GM18519 (cell line): Measurements from ENCODE around the gene DPYD.

Source experiments
- ATAC-seq: cut with Tn5 transposase; IDR thresholded peaks from one replicate; pipeline ENCODE4 v1.9.1; 2021; ENCODE audit warnings: mild to moderate bottlenecking, moderate library complexity; ENCODE audit not compliant: unreplicated experiment, low FRiP score

DPYD gene

DNA sequence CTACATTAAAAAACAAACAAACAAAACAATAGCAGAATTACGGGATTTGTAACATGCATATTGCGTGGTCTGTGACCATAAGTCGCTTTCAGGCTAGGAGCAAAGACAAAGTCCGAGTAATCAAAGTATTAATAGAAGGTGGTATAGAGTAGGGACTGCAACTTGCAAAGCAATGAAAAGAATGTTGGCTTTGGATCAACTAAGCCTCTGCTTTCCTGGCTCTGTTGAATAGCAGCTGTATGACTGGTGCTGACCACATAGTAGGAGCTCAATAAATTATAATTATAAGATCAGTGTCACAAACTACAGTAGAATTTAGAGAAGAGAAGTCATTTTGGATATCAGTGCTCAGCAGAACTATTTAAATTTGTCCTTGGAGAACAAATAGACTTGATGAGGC is 586.4 kb downstream of the DPYD start:
- no peak for ATAC-seq

DNA sequence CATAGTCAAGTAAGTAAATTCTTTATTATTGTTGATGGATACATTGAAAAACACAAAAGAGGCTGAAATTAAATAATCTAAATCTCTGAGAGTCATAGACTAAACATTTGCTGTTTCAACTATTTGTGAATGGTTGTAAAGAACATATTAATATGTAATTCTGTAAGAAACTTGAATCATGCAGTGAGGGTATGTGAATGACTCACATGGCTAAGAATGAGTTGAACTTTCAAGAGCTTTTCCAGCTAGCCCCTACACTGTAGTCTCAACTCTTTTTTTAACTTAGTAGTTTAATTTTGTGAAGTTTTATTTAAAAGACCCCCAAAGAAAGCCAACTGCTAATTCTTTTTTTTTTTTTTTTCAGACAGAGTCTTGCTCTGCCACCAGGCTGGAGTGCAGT is 588.1 kb downstream of the DPYD start:
- ATAC-seq, result no peak

DNA sequence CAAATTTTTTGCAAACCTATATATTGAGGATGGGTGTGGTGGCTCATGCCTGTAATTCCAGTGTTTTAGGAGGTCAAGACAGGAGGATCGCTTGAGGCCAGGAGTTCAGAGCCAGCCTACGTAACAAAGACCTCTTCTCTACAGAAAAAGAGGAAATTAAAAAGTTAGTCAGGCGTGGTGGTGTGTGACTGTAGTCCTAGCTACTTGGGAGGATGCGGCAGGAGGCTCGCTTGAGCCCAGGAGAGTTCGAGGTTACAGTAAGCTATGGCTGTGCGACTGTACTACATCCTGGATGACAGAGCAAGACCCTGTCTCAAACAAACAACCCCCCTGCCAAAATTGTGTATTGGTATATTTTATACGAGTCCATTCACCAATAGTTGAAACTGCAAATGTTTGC is 589.7 kb downstream of the DPYD start:
- ATAC-seq, result no peak

DNA sequence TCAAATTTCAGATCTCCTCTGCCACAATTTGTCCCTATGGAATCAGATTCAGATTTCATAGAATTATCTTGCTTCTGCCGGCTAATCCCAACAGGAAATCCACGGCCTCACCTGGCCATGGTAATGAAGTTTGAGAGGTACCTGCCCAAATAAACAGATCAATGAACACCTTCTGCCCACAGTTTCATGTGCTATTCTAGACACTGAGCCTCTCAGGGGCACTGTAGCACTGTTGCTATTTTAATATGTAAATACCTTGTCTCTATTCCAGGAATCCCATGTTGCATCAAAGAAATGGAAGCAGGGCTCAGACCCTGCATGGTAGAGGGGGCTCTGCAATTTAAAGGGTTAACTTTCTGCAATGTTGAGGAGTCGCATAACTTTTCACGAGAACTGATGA is 606.1 kb downstream of the DPYD start:
- ATAC-seq, result no peak

DNA sequence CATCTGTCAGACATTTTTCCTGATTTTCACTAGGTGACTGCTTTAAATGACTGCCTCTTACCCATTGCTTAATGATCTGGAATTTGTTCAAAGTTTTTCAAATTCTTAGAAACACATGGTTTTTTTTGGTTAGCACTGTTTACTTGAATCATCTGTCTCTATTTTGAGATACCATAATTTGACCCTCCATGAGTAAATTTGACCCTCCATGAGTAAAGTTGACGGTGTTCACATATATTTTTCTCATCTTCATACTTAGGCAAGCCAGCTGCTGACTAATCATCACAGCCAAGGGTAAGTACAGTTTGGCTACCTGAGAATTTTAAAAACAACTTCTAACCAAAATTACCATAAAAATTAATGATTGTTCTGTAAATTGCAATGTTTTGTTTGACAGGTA is 612.7 kb downstream of the DPYD start:
- no peak for ATAC-seq

DNA sequence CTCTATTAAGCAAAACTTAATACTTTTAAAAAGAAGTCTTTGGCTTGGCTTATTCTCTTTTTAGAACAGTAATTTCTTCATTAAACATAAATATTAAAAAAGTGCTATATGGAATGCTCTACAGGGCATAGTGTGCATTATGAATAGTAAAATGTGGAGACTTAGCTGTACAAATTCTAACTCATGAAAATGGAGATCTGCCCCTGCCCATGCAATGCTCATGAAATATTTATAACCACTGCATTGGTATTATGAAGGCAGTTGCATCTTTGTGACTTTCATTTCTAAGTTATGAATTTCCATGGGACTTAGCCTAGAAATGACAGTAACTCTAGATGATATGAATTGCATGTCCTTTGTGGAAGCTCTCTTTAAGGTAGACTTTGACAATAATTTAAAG is 613.3 kb downstream of the DPYD start:
- ATAC-seq, result no peak

DNA sequence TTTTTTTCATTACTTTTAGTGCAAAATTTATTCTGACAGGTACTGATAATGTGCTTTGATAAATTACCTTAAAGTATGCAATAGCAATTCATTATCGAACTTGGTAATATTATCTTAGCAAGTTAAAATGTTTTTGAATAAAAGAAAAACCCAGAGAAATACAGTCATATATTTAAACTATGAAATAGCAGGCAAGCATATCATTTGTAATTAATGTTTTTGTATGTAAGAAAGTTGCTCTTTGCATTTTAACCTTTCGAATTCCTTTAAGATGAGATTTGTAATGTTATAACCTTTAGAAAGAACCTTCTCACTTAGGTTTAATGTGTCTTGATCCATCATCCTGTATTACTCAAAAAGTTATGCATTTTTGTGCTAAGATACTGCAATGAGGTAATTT is 613.7 kb downstream of the DPYD start:
- no peak for ATAC-seq

DNA sequence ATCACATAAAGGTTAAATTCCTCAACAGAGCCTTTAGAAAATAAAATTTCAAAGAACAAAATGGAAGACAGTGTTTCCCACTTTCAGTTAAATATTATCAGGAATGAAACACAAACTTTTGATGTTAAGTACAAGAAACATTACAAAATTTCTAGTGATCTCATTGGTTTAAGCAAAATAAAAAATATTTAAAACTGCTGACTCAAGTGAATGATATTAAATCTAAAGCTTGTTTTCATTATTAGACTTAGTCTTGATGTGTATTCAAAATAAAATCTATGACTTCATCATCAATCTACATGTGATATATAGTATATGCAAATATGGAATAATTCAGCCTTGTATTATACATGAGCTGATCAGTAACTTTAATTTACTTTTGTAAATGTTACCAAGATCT is 614.3 kb downstream of the DPYD start:
- no peak for ATAC-seq

DNA sequence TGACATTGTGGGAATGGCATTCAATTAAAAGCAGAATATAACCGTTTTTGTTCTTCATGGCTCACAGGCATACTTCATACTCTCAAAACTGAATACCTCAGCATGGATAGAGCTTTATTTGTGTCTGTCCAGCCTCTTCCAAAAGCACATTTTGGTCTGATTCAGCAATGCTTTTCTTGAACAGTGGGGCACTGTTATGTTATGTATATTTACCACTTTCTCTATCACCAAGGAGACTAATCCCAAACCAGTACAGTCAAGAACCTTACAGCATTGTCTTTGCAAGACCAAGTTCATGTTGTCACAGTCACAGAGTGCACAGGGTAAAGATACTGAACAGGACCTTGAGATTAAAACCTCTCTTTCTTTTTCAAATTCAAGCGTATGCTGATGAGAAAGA is 616.5 kb downstream of the DPYD start:
- ATAC-seq, result no peak

DNA sequence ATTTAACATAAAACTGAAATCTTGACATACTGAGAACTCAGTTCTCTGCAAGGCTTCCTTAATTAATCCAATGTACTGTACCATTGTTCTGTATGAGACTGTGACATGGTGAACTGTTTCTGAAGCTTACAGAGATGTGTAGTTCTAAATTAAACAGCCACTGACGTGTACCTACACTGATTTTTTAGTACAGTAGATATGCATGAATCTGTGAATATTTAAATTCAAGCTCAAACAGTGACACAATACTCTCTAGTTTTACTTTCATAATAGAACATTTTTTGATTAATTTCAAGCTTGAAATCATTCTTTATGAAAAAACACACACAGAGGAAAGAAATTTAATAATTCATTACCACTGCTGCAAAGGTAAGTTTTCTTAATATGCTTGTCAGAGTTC is 621.9 kb downstream of the DPYD start:
- no peak for ATAC-seq

DNA sequence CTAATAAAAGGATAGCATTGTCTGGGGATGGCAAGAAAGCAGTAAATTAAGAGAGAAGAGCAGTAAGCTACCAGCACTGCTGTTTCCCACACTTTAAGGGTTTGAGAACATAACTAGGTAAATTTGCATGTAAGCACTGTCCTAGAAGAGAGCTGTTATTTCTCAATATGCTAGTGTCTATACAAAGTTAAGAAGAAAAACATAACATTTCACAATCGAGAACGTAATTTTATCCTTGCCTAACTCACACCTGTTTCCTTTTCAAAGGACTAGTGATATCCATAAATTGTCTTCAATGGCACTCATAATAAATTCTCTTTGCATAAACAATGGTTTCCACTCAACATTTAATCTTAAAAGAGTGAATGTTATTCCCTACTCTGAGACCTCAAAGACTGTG is 623.2 kb downstream of the DPYD start:
- no peak for ATAC-seq

DNA sequence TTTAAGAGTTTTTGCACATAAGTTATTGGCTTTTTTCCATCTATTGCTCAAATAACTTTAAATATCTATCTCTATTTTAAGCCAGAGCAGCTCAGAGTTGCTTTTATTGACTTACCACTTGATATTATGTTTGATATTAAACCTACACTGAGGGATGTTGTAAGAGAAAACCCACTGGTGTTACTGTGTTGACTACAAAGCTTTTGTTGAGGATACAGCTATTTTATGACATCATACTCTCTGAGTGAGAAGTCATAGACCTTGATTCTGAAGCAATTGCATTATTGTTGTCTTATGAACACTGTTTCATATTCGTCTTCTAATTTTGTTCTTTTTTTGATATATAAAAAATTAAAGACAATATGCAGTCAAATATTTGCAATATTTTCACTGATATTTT is 638.9 kb downstream of the DPYD start:
- ATAC-seq, result no peak

DNA sequence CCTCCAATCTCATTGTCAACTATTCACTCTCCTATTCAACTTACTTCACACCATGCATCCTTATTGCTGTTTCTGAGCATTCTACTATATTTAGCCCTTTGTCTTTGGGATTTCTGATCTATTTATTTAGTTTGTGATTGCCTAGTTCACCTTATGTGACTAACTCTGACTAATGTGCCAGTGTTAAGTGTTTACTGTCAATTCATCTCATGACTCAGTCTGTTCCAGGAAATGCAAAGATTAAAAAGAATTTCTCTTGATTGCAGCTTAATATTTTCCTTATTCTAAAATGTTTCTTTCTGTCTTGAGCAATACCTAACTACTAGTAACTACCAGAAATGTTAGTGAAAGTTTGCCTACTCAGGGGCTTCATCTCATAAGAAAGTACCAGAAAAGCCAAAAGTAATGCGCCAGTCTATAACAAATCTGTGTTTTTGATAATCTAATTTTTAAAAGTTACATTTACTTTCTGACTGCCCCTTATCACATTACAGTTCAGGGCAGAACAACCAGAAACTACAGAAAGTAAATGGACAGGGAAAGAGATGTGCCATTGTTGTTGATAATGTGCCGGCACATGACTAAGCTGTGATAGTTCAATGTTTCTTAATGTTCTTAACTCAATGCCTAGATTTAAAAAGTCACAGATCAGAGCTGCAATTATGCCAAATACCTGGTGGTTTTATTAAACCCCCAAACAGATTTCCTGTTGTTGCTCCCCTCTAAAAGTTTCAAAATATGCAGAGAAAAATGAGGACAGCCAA is 642.8 kb downstream of the DPYD start:
- ATAC-seq, result no peak

DNA sequence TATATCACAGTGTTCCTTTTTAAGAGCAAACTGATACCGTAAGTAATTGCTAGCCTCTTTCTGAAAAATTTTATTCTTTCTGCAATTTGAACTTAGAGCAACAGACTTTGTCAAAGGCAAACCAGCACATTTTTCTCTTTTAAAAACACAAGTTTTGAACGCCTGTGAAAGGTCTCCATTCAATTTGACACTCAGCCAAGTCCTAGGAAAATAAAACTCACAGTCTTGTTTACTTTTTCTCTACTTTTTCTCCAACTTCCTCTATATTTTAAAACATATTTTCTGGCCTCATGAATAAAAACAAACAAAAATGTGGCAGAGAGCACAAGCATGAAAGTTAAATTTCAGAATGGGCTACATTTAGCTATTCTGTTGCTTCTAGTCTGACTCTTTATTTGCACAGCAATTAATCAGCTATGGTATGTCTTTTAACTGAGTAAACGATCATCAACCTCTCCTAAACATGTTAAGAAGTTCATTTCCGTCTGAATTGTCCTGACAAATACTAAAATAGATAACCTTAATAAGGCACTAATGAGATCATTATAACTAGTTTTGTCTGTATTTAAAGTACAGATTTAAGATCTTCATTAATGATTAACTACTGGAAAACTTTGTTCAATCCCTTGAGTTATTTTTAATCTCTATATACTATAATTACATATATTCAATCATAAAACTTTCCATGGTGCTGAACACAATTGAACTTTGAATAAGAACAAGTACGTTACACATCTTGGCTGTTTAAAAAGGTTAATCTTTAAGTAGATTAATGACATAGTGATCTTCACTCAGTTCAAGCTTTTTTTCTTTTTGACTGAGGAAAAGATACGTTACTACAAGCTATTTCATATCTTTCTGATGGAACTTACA is 648.7 kb downstream of the DPYD start:
- no peak for ATAC-seq

DNA sequence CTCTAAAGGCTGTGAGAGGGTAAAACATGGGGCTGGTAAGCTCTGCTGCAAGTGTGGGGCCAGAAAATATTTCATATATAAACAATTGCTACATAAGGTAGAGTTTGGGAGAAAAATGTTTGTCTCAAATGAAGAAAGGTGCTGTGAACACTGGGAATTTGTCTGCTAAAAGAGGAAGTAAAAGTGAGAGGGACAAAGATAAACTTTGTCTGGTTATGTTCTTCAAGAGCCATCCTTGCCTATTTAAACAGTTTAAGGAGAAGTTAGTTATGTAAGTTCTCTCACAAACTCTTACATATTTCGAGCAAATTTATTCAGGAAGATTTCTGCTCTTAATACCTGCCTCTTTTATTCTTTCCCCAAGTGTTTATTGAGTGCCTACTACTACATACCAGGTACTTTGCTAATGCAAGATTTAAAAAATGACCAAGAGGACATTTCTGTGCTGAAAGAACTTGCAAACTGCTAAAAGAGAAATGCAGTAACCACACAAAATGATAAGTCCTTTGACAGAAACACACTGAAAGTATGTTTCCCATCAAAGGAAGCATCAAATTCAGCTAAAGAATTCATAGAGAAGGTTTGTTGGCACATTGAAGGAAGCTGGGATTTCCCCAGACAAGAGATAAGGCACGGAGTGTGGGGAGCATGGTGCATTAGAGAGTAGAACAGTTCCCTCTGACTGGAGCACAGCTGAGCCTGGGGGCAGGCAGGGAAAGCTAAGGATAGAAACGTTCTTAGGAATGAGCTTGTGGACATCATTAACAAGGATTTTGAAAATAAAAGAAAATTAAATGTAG is 650.1 kb downstream of the DPYD start:
- no peak for ATAC-seq

DNA sequence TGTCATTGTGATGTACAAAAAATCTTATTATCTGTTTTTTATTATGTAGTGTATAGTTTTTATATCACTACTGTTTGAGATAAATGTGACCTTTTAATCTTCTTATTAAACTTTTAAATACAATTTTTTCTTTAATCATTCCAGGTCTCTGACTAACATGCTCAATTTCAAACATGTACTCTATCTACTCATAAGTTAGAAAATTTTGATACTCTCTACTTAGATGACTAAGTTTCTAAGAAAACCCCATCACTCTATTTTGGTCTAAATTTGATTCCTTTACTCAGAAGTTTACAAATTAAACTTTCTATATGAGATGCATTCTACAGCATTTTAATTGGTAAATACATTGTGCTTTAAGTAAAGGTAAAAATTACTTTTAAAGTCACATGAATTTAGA is 655.2 kb downstream of the DPYD start:
- ATAC-seq, result no peak

DNA sequence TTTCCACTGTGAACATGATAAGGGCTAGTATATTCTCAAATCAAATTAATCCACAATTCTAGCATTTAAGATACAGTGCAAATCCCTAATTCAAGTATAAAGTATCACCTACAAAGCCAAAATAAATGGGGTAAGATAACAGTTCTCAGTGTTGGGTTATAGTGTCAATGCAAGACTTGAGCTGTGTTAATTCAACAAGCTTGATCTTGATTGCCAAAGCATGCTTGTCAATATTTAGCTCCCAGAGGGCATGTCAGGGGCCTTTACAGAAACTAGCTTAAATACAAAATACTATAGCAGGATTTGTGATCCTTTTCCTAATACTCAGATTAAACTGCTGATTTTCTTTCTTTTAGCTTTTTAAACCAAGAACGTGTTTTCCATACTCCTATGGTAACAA is 658.0 kb downstream of the DPYD start:
- ATAC-seq, result no peak

DNA sequence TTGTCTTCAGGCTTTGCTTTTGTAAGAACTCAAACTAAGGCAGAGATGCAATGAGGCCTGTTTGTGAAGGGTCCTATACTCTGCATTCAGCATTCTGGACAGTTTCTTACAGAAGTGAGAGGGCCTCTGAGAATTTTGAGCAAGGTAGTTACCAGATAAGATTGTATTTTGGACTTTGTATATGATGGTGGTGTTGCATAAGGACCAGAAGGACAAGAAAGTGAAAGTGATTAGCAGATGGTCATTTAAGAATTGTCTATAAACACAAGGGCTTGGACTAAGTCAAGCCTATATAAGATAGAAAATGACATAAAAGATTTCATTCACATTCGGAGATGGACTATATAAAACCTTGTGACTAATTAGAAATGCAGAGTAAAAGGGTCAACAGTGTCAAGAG is 662.2 kb downstream of the DPYD start:
- no peak for ATAC-seq

DNA sequence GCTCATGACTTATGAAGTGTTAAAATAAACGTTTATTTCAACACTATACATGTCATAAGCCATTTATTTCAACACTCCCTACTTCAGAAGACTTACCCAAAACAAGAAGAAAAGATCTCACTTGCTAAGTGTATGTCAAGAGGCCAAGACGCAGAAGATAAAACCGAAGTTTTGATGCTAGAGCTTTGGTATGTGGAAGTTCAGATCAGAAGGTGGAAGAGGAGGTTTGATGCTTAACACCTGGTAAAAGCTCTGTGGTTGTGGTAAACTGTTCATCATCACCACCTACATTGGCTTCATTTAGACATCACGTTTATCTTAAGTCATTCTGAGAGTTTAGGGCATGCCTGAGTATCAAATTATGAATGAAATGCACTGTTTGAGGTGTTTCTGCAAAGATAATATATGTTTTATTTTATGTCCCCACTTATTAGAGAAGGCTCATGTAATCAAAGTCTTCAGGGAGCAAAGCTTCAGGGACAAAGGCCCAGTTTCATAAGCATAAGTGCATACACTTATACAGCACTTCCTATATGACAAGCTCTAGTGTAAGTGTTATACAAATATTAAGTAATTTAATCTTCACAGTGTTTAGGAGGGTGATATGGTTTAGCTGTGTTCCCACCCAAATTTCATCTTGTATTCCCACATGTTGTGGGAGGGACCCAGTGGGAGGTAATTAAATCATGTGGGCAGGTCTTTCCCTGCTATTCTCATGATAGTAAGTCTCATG is 665.9 kb downstream of the DPYD start:
- no peak for ATAC-seq

DNA sequence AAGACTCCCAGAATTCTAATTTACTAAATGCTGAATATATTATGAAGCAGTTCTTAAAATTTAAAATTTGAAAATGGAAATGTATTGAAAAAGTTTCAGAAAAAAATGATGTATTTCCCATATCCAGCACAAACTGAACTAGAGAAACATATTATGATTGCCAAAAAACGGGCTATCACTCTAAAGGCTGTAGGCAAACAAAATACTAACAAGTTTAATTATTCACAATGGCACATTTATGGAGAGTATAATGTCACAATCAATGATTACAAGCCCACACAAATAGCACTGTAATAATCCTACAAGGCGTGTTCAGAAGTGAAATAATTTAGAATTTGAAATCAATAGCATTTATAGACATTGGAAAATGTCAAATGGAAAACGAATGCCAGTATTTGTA is 667.9 kb downstream of the DPYD start:
- no peak for ATAC-seq

DNA sequence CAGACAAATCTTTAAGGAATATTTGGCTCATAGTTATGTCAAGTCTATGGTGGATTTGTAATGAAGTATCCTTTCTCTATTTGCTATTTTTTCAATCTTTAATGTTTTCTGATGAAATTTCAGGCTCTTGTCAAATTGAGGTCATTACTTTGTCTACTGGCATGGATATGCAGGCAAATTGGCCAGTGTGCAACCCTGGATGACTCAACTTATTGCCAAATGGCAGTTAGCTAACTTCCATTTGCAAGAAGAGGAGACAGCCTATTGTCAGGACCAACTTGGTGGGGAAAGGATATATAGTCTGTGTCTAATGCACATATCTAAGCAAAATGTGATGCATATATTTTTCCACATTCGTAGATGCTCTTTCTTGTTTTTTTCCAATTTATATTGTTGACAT is 668.8 kb downstream of the DPYD start:
- no peak for ATAC-seq
